Uterus (tissue), 4 donors: ENCODE data around the gene CCDC106. TPM values are rescaled to one million over a fixed set of nuclear protein-coding genes. Genes with fewer than 3 reads are reported as not detected.

ENCODE experiments used
- DNase-seq, 2 donors: peaks; one replicate each; pipeline ENCODE4 v3.0.0-alpha.2; 2019 to 2020
- H3K27ac ChIP-seq, 2 donors: fragments of 200-600 bp; sonication (generic); 1 replicate in 1 of 2; 2 replicates in 1 of 2; pipeline ENCODE4 v1.5.1; 2016 to 2018
- H3K27me3 ChIP-seq, 2 donors: fragments of 200-600 bp; sonication (generic); one replicate each; pipeline ENCODE4 v1.5.1; 2018 to 2019; ENCODE audit warnings: control low read depth in 1 of 2
- H3K36me3 ChIP-seq, 2 donors: fragments of 200-600 bp; sonication (generic); one replicate each; pipeline ENCODE4 v1.5.1; 2019; ENCODE audit warnings: control low read depth in 1 of 2
- H3K4me1 ChIP-seq, 2 donors: fragments of 200-600 bp; sonication (generic); one replicate each; pipeline ENCODE4 v1.5.1; 2018 to 2019; ENCODE audit warnings: control low read depth in 1 of 2
- H3K4me3 ChIP-seq, 2 donors: fragments of 200-600 bp; sonication (generic); 1 replicate in 1 of 2; 2 replicates in 1 of 2; pipeline ENCODE4 v1.5.1; 2018 to 2019; ENCODE audit warnings: mild to moderate bottlenecking in 1 of 2
- H3K9me3 ChIP-seq, 2 donors: fragments of 200-600 bp; sonication (generic); one replicate each; pipeline ENCODE4 v1.5.1; 2019; ENCODE audit warnings: control low read depth in 1 of 2
- CTCF ChIP-seq, 4 experiments: fragments of 200-600 bp in 2 of 4; fragments of 450-650 bp in 2 of 4; sonication (generic) in 2 of 4; IDR thresholded peaks; one replicate each; pipeline ENCODE4 v1.5.1; 2016 to 2019; ENCODE audit warnings: antibody characterized with exemption in 4 of 4, mild to moderate bottlenecking in 2 of 4, moderate library complexity in 1 of 4
- POLR2A ChIP-seq, 2 donors: fragments of 450-650 bp; IDR thresholded peaks; one replicate each; pipeline ENCODE4 v1.6.1; 2016; ENCODE audit warnings: antibody characterized with exemption in 2 of 2, mild to moderate bottlenecking in 1 of 2, moderate library complexity in 1 of 2
- intact Hi-C: fragments of 100-400 bp; cut with DNase I; formaldehyde crosslinking; loops from one replicate; pipeline ENCODE4 v1.15.1; 2023; ENCODE audit warnings: low total_unique reads
- total RNA-seq, 4 donors: library from RNA; depleted of rRNA in 3 of 4; stranded (reverse); fragments of >200 nt in 3 of 4; gene quantifications; one replicate each; pipeline versions ENCODE4 v1.1.0 to v1.2.4, GENCODE V29; 2014 to 2023
- donor health status: DM: yes; HTN: yes; CAD: no.

CCDC106 gene
- total RNA-seq, 4 donors from 2014 or later = 2.9 to 25.0 (median 6.7) TPM

GRCh38 chr19:55670280-55671053 is 22.5 kb downstream of the CCDC106 start:
- TF ChIP-seq CTCF (IDR thresholded peaks at IDR 0.05) (no peak), POLR2A (IDR thresholded peaks at IDR 0.05) (no peak)
- DNase-seq = no peak
- H3K4me3 ChIP-seq = no peak overlapping the region
- H3K9me3 ChIP-seq = no peaks in the 10 kb centered on the region
- intact Hi-C loops = no loop called here
- peaks cover 0 to 7% of the 10 kb centered on the region in 2 donors for H3K4me1 ChIP-seq
- no peaks in the 10 kb centered on the region for H3K36me3 ChIP-seq
- no peaks in the 10 kb centered on the region for H3K27me3 ChIP-seq
- no peak overlapping the region for H3K27ac ChIP-seq

- intact Hi-C loops = no loop called here
- Histone ChIP-seq H3K36me3 (no peaks in the 10 kb centered on the region), H3K27ac (no peak overlapping the region), H3K4me1 (peaks cover 0 to 7% of the 10 kb centered on the region in 2 donors), H3K27me3 (no peaks in the 10 kb centered on the region), H3K4me3 (no peak overlapping the region), H3K9me3 (no peaks in the 10 kb centered on the region)
- TF ChIP-seq POLR2A (IDR thresholded peaks at IDR 0.05) = no peak
- no peak for TF ChIP-seq CTCF (IDR thresholded peaks at IDR 0.05)
- no peak for DNase-seq
Observed at GRCh38 chr19:55671054-55671378, 23.0 kb downstream of the CCDC106 start.

GRCh38 chr19:55672418-55672817 is 24.4 kb downstream of the CCDC106 start:
- TF ChIP-seq CTCF (IDR thresholded peaks at IDR 0.05) = no peak
- TF ChIP-seq POLR2A (IDR thresholded peaks at IDR 0.05) = no peak
- Histone ChIP-seq H3K4me3 (no peak overlapping the region), H3K27ac (no peak overlapping the region), H3K9me3 (no peaks in the 10 kb centered on the region), H3K36me3 (no peaks in the 10 kb centered on the region), H3K4me1 (peaks cover 7 to 13% of the 10 kb centered on the region in 2 donors), H3K27me3 (no peaks in the 10 kb centered on the region)
- DNase-seq = no peak
- intact Hi-C loops = no loop called here

- Histone ChIP-seq H3K4me1 (peaks cover 7 to 21% of the 10 kb centered on the region in 2 donors), H3K27me3 (no peaks in the 10 kb centered on the region), H3K4me3 (no peak overlapping the region), H3K36me3 (no peaks in the 10 kb centered on the region), H3K27ac (no peak overlapping the region), H3K9me3 (no peaks in the 10 kb centered on the region)
- no peak for DNase-seq
- intact Hi-C loops = no loop called here
- TF ChIP-seq CTCF (IDR thresholded peaks at IDR 0.05) (no peak), POLR2A (IDR thresholded peaks at IDR 0.05) (no peak)
Observed at GRCh38 chr19:55673465-55673864, 25.5 kb downstream of the CCDC106 start.

- Histone ChIP-seq H3K27me3 (no peaks in the 10 kb centered on the region), H3K4me1 (peaks cover 7 to 21% of the 10 kb centered on the region in 2 donors), H3K9me3 (no peaks in the 10 kb centered on the region), H3K36me3 (no peaks in the 10 kb centered on the region), H3K27ac (no peak overlapping the region), H3K4me3 (no peak overlapping the region)
- intact Hi-C loops = no loop called here
- DNase-seq = no peak
- TF ChIP-seq CTCF (IDR thresholded peaks at IDR 0.05) (no peak), POLR2A (IDR thresholded peaks at IDR 0.05) (no peak)
Observed at GRCh38 chr19:55673889-55674288, 25.9 kb downstream of the CCDC106 start.
